Liver (tissue), 2 donors: ENCODE measurements around the gene ARX.

Source experiments
- CTCF ChIP-seq: fragments of 150-350 bp; IDR thresholded peaks from 2 replicates; pipeline ENCODE4 v1.5.1; 2017; ENCODE audit warnings: improper control_type of control experiment, low read depth, low read length; ENCODE audit not compliant: missing input control
- YY1 ChIP-seq: IDR thresholded peaks from 2 replicates; pipeline ENCODE4 v1.6.1; 2016; ENCODE audit warnings: antibody characterized with exemption, mild to moderate bottlenecking
- donor health status: healthy.

- TF ChIP-seq CTCF (no peak), YY1 (no peak)
These were observed 10.2 kb downstream of the ARX start for GRCh38 chrX:25005382-25006185.
